ENCODE results near the gene ART1.

Gene ART1

DNA sequence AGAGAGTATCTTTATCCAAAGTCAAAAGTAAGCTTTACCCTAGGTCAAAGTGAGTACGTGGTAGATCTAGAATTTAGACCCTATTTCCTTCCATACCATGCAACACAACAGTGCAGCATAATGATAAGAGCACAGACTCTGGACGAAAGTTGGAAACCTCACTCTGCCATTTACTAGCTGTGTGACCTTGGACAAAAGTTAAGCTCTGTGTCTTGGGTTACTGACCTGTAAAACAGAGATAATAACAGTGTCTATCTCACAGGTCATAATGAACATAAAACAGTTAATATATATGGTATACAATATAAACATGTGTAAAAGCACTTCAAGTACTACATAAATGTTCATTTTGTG lies 39.9 kb downstream of the ART1 start:
- TF ChIP-seq, protein P1, sequence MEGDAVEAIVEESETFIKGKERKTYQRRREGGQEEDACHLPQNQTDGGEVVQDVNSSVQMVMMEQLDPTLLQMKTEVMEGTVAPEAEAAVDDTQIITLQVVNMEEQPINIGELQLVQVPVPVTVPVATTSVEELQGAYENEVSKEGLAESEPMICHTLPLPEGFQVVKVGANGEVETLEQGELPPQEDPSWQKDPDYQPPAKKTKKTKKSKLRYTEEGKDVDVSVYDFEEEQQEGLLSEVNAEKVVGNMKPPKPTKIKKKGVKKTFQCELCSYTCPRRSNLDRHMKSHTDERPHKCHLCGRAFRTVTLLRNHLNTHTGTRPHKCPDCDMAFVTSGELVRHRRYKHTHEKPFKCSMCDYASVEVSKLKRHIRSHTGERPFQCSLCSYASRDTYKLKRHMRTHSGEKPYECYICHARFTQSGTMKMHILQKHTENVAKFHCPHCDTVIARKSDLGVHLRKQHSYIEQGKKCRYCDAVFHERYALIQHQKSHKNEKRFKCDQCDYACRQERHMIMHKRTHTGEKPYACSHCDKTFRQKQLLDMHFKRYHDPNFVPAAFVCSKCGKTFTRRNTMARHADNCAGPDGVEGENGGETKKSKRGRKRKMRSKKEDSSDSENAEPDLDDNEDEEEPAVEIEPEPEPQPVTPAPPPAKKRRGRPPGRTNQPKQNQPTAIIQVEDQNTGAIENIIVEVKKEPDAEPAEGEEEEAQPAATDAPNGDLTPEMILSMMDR (IDR thresholded peaks at IDR 0.05; ENCODE audit: borderline replicate concordance, extremely low read depth, low read length, poor library complexity, severe bottlenecking) = no peak
- no peak for TF ChIP-seq EZH2 (IDR thresholded peaks at IDR 0.05; ENCODE audit: borderline replicate concordance, low read depth, low read length, severe bottlenecking)
- Histone ChIP-seq H3K36me3 (ENCODE audit: insufficient read depth, low read length) (peaks cover 92% of the 10 kb centered on the region), H3K27me3 (ENCODE audit: insufficient read depth, low read length, poor library complexity) (no peaks in the 10 kb centered on the region), H3K79me2 (ENCODE audit: insufficient read depth, low read length) (no peaks in the 10 kb centered on the region), H3K4me2 (ENCODE audit: insufficient read depth, low read length) (no peak overlapping the region), H3K9ac (ENCODE audit: low read depth, low read length) (no peak overlapping the region), H2AFZ (ENCODE audit: low read depth, low read length) (no peak overlapping the region), H3K27ac (ENCODE audit: low read length) (no peak overlapping the region), H3K4me3 (ENCODE audit: low read depth in 1 of 2, low read length in 2 of 2) (no peak overlapping the region), H3K4me1 (ENCODE audit: insufficient read depth, low read length) (no peaks in the 10 kb centered on the region), H4K20me1 (ENCODE audit: insufficient read depth, low read length) (no peaks in the 10 kb centered on the region; the same call in 1 of the 2 replicates), H3K9me3 (ENCODE audit: insufficient read depth, low read length, severe bottlenecking) (no peaks in the 10 kb centered on the region)
- ATAC-seq (ENCODE audit: insufficient read depth, low read depth) (no peak), DNase-seq (no peak)

DNA sequence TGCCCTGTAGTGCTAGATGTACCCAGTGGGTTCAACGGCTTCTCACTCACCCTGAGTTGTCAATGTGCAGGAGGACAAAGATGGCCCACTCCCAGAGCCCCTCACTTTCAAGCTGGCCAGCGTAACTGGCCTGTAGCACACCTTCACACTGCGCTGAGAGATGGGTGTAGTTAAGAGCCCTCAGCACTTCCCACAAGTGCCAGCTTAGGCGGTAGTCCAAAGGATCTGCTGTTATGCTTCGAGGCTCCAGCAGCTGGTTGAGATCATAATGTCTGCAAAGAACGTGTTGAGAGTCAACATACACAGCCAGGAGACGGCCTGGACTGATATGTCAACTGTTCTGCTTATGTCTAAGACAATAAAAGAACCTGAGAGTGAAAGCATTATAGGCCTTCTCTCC lies 41.0 kb downstream of the ART1 start:
- DNase-seq = no peak
- Histone ChIP-seq H3K4me1 (ENCODE audit: insufficient read depth, low read length) (no peaks in the 10 kb centered on the region), H3K4me3 (ENCODE audit: low read depth in 1 of 2, low read length in 2 of 2) (no peak overlapping the region), H4K20me1 (ENCODE audit: insufficient read depth, low read length) (no peaks in the 10 kb centered on the region; the same call in 1 of the 2 replicates), H3K4me2 (ENCODE audit: insufficient read depth, low read length) (no peak overlapping the region), H3K9ac (ENCODE audit: low read depth, low read length) (no peak overlapping the region), H3K27me3 (ENCODE audit: insufficient read depth, low read length, poor library complexity) (no peaks in the 10 kb centered on the region), H3K36me3 (ENCODE audit: insufficient read depth, low read length) (peaks cover 88% of the 10 kb centered on the region), H2AFZ (ENCODE audit: low read depth, low read length) (no peak overlapping the region), H3K79me2 (ENCODE audit: insufficient read depth, low read length) (no peaks in the 10 kb centered on the region), H3K9me3 (ENCODE audit: insufficient read depth, low read length, severe bottlenecking) (no peaks in the 10 kb centered on the region), H3K27ac (ENCODE audit: low read length) (no peak overlapping the region)
- ATAC-seq (ENCODE audit: insufficient read depth, low read depth) = no peak
- no peak for TF ChIP-seq EZH2 (IDR thresholded peaks at IDR 0.05; ENCODE audit: borderline replicate concordance, low read depth, low read length, severe bottlenecking)
- TF ChIP-seq, protein P1 (IDR thresholded peaks at IDR 0.05; ENCODE audit: borderline replicate concordance, extremely low read depth, low read length, poor library complexity, severe bottlenecking) = no peak

DNA sequence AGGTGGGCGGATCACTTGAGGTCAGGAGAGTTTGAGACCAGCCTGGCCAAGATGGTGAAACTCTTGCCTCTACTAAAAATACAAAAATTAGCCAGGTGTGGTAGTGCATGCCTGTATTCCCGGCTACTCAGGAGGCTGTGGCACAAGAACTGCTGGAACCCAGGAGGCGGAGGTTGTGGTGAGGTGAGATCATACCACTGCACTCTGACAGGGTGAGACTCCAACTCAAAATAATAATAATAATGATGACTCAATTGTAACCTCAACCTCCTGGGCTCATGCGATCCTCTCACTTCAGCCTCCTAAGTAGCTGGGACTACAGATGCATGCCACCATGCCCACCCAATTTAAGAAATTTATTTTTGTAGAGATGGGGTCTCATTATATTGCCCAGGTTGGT lies 41.8 kb downstream of the ART1 start:
- Histone ChIP-seq H4K20me1 (ENCODE audit: insufficient read depth, low read length) (no peaks in the 10 kb centered on the region; the same call in 1 of the 2 replicates), H3K4me1 (ENCODE audit: insufficient read depth, low read length) (no peaks in the 10 kb centered on the region), H3K4me3 (ENCODE audit: low read depth in 1 of 2, low read length in 2 of 2) (no peak overlapping the region), H3K9me3 (ENCODE audit: insufficient read depth, low read length, severe bottlenecking) (no peaks in the 10 kb centered on the region), H2AFZ (ENCODE audit: low read depth, low read length) (no peak overlapping the region), H3K9ac (ENCODE audit: low read depth, low read length) (no peak overlapping the region), H3K27ac (ENCODE audit: low read length) (no peak overlapping the region), H3K36me3 (ENCODE audit: insufficient read depth, low read length) (peaks cover 88% of the 10 kb centered on the region), H3K27me3 (ENCODE audit: insufficient read depth, low read length, poor library complexity) (no peaks in the 10 kb centered on the region), H3K79me2 (ENCODE audit: insufficient read depth, low read length) (no peaks in the 10 kb centered on the region), H3K4me2 (ENCODE audit: insufficient read depth, low read length) (no peak overlapping the region)
- DNase-seq (no peak), ATAC-seq (ENCODE audit: insufficient read depth, low read depth) (no peak)
- no peak for TF ChIP-seq EZH2 (IDR thresholded peaks at IDR 0.05; ENCODE audit: borderline replicate concordance, low read depth, low read length, severe bottlenecking)
- TF ChIP-seq, protein P1 (IDR thresholded peaks at IDR 0.05; ENCODE audit: borderline replicate concordance, extremely low read depth, low read length, poor library complexity, severe bottlenecking) = no peak

DNA sequence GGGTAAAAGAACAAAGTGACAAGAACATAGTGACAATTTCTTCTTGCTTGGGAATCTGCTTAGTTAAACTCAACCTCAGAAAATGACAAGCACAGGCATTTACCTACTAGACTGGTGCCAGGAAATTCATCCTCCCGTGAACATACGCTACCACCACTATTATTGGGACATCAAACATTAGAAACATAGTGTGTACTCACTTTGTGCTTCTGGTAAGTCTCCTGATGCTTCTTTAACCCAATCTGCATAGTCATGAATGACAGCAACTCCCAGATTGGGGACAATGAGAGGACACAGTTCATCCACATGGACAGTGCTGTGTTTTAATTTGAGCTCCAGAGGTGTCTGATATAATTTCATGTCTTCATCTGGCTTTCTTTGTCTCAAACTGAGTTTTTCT lies 55.5 kb downstream of the ART1 start:
- Histone ChIP-seq H3K4me3 (ENCODE audit: low read depth in 1 of 2, low read length in 2 of 2) (no peak overlapping the region), H3K27ac (ENCODE audit: low read length) (no peak overlapping the region), H3K9me3 (ENCODE audit: insufficient read depth, low read length, severe bottlenecking) (no peaks in the 10 kb centered on the region), H3K27me3 (ENCODE audit: insufficient read depth, low read length, poor library complexity) (no peaks in the 10 kb centered on the region), H3K9ac (ENCODE audit: low read depth, low read length) (no peak overlapping the region), H3K4me1 (ENCODE audit: insufficient read depth, low read length) (no peaks in the 10 kb centered on the region), H2AFZ (ENCODE audit: low read depth, low read length) (no peak overlapping the region), H4K20me1 (ENCODE audit: insufficient read depth, low read length) (no peaks in the 10 kb centered on the region), H3K79me2 (ENCODE audit: insufficient read depth, low read length) (no peaks in the 10 kb centered on the region), H3K4me2 (ENCODE audit: insufficient read depth, low read length) (no peak overlapping the region), H3K36me3 (ENCODE audit: insufficient read depth, low read length) (peaks cover 98% of the 10 kb centered on the region)
- TF ChIP-seq EZH2 (IDR thresholded peaks at IDR 0.05; ENCODE audit: borderline replicate concordance, low read depth, low read length, severe bottlenecking) = no peak
- TF ChIP-seq, protein P1 (IDR thresholded peaks at IDR 0.05; ENCODE audit: borderline replicate concordance, extremely low read depth, low read length, poor library complexity, severe bottlenecking) = no peak
- DNase-seq (no peak), ATAC-seq (ENCODE audit: insufficient read depth, low read depth) (no peak)
